Effector memory CD4-positive, alpha-beta T cell (primary cell): ENCODE results near the gene CREBL2.
"Not testable (repeated sequence)": the region's sequence is repeated elsewhere in the genome, so short reads cannot be mapped to it uniquely, and the experiment has no call there.

ENCODE experiments used
- DNase-seq, 3 donors: peaks; one replicate each; pipeline ENCODE4 v3.0.0-alpha.2; 2020
- H3K27ac ChIP-seq: 2 replicates; pipeline ENCODE4 v1.7.0; 2013; ENCODE audit warnings: mild to moderate bottlenecking, low read length, moderate library complexity; ENCODE audit not compliant: insufficient read depth, poor library complexity, severe bottlenecking
- H3K27me3 ChIP-seq: replicated peaks from 2 replicates; pipeline ENCODE4 v1.7.0; 2013; ENCODE audit warnings: mild to moderate bottlenecking, low read length; ENCODE audit not compliant: insufficient read depth, control insufficient read depth, poor library complexity, severe bottlenecking
- H3K36me3 ChIP-seq: 2 replicates; pipeline ENCODE4 v1.7.0; 2013; ENCODE audit warnings: mild to moderate bottlenecking, low read length, moderate library complexity; ENCODE audit not compliant: control insufficient read depth, insufficient read depth
- H3K4me1 ChIP-seq: 2 replicates; pipeline ENCODE4 v1.7.0; 2013; ENCODE audit warnings: low read length, mild to moderate bottlenecking; ENCODE audit not compliant: control insufficient read depth, insufficient read depth, poor library complexity, severe bottlenecking
- H3K4me3 ChIP-seq: 2 replicates; pipeline ENCODE4 v1.7.0; 2013; ENCODE audit warnings: low read length, low read depth, mild to moderate bottlenecking; ENCODE audit not compliant: insufficient read depth, poor library complexity, severe bottlenecking
- H3K9me3 ChIP-seq: 2 replicates; pipeline ENCODE4 v1.7.0; 2013; ENCODE audit warnings: mild to moderate bottlenecking, low read length, moderate library complexity; ENCODE audit not compliant: control insufficient read depth

CREBL2 gene

DNA sequence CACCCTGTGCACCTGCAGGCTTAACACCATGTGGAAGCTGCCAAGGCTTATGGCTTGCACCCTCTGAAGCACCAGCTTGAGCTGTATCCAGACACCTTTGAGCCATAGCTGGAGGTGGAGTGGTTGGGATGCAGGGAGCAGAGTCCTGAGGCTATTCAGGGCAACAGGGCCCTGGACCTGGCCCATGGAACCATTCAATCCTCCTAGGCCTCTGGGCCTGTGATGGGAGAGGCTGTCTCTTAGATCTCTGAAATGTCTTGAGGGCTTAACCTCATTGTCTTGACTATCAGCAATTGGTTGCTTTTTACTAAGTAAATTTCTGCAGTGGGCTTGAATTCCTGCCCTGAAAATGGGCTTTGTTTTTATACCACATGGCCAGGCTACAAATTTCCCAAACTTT lies 36.6 kb downstream of the CREBL2 start:
- DNase-seq = no peak
- H3K4me3 ChIP-seq = no peak overlapping the region
- no peak overlapping the region for H3K27ac ChIP-seq
- H3K9me3 ChIP-seq = peaks cover 24% of the 10 kb centered on the region
- no peaks in the 10 kb centered on the region for H3K27me3 ChIP-seq
- peaks cover under 1% of the 10 kb centered on the region for H3K36me3 ChIP-seq
- H3K4me1 ChIP-seq = no peaks in the 10 kb centered on the region

DNA sequence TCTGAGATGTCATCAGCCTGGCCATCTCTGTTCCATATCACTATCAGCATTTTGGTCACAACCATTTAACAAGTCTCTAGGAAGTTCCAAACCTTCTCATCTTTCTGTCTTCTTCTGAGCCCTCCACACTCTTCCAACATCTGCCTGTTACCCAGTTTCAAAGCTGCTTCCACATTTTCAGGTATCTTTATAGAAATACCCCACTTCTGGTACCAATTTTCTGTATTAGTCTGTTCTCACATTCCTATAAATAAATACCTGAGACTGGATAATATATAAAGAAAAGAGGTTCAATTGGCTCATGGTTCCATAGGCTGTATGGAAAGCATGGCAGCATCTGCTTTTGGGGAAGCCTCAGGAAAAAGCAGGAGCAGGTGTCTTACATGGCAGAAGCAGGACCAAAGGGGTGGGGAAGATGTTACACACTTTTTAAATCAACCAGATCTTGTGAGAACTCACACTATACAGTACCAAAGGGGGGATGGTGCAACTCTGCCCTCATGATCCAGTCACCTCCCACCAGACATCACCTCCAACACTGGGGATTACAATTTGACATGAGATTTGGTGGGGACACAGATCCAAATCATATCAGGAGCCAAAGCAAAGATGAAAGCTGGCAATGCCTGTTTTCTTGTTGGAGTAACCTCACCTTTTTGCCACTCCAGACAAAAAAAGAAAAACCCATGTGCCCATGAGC lies 37.4 kb downstream of the CREBL2 start:
- Histone ChIP-seq H3K4me3 (no peak overlapping the region), H3K36me3 (no peaks in the 10 kb centered on the region), H3K27ac (no peak overlapping the region), H3K9me3 (peaks cover 24% of the 10 kb centered on the region), H3K27me3 (no peaks in the 10 kb centered on the region), H3K4me1 (no peaks in the 10 kb centered on the region)
- DNase-seq = no peak

DNA sequence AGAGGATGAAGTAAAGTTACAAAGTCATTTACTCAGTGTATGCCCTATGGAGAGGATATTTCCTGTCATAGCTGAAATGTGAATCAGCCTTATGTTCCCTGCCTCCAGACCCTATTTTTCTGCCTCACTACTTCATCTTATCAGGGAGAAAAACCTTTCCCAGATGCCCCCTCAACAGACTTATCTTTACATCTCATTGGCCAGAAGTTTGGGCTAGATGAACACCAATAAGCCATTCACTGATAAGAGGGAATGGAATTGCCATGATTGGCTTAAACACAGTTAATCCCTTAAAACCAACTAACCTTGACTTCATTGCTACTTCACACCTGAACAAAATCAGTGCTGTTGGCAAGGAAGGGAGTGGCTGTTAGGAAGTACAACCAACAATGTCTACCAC lies 40.1 kb downstream of the CREBL2 start:
- H3K4me3 ChIP-seq = no peak overlapping the region
- no peak for DNase-seq
- no peaks in the 10 kb centered on the region for H3K36me3 ChIP-seq
- no peaks in the 10 kb centered on the region for H3K4me1 ChIP-seq
- no peak overlapping the region for H3K27ac ChIP-seq
- no peaks in the 10 kb centered on the region for H3K27me3 ChIP-seq
- peaks cover 24% of the 10 kb centered on the region for H3K9me3 ChIP-seq

DNA sequence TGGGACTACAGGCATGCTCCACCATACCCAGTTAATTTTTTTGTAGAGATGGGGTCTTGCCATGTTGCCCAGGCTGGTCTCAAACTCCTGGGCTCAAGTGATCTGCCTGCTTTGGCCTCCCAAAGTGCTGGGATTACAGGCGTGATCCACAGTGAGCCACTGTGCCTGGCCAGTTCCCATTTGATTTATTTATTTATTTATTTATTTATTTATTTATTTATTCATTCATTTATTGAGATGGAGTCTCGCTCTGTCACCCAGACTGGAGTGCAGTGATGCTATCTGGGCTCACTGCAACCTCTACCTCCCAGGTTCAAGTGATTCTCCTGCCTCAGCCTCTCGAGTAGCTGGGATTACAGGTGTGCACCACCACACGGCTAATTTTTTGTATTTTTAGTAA lies 41.0 kb downstream of the CREBL2 start:
- not testable (repeated sequence) for H3K4me3 ChIP-seq, H3K27me3 ChIP-seq
- peaks cover 19% of the 10 kb centered on the region for H3K9me3 ChIP-seq

DNA sequence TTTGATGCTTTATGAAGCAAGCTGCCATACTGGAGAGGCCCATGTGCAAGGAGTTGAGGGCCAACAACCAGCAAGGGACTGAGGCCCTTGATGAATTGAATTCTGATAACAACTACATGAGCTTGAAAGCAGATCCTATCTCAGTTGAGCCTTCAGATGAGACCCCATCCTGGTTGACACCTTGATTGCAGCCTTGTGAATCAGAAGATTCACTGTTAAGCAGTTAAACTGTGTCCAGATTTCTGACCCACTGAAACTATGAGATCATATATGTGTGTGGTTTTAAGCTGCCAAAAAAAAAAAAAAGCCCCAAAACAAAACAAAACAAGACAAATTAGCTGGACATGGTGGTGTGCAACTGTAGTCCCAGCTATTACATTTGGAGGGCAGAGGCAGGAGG lies 42.2 kb downstream of the CREBL2 start:
- Histone ChIP-seq H3K4me1 (no peaks in the 10 kb centered on the region), H3K9me3 (peaks cover 7% of the 10 kb centered on the region), H3K36me3 (no peaks in the 10 kb centered on the region), H3K27me3 (no peaks in the 10 kb centered on the region), H3K4me3 (no peak overlapping the region), H3K27ac (no peak overlapping the region)
- DNase-seq = no peak

More for the DNA sequence above, 41.0 kb downstream of the CREBL2 start:
- DNase-seq, H3K4me1 ChIP-seq, H3K27ac ChIP-seq, H3K36me3 ChIP-seq: not testable (repeated sequence)

DNA sequence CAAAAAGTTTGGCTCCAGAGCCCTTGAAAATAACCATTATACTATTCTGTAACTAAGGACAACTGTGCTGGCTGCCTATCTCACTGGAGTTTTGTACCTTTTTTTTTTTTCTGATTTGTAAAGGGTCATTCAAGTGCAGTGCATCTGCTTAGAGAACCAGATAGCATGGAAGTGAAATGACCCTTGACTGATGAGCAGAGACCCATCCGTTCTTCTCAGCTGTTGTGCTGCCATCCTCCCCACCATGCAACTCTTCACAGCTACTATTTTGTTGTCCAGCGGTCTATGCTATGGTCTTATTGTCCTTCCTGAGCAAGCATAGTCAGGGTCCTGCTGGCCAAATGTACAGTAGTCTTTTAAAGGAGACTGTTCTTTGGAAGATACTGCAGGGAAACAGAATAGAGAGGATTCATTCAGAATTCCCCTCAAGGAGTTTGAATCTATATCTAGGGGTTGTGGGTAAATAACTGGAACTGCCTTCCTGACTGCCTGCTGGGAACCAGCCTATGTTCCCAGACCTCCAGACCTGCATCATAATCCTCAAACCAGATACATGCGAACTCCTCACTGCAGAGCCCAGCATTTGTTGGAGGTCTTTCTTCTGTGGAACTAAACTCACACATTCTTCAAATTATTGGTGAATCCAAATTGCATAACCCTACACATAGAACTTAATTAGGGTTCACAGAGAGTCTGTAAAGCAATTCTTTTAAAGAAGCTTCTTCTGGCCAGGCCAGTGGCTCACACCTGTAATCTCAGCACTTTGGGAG lies 43.2 kb downstream of the CREBL2 start:
- DNase-seq = no peak
- no peaks in the 10 kb centered on the region for H3K36me3 ChIP-seq
- no peak overlapping the region for H3K4me3 ChIP-seq
- H3K9me3 ChIP-seq = no peaks in the 10 kb centered on the region
- H3K4me1 ChIP-seq = no peaks in the 10 kb centered on the region
- H3K27ac ChIP-seq = no peak overlapping the region
- no peaks in the 10 kb centered on the region for H3K27me3 ChIP-seq

DNA sequence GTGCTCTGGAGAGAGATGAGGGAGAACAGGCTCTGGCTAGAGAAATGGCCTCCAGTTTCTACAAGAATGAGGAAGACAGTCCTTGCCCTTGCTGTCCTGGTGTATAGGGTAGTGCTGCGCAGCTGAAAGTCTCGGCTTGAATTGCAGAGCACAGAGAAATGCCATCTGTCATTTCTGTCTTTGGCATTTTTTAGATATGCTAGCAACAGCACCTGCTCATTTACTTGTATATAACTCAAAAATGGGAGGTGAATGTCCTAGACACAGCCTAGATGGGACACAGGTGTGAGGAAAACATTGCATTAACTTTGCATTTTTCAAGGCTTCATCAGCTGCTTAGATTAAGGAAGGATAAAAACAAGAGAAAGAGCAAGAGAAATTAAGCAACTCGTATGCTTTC lies 48.5 kb downstream of the CREBL2 start:
- H3K4me3 ChIP-seq = no peak overlapping the region

DNA sequence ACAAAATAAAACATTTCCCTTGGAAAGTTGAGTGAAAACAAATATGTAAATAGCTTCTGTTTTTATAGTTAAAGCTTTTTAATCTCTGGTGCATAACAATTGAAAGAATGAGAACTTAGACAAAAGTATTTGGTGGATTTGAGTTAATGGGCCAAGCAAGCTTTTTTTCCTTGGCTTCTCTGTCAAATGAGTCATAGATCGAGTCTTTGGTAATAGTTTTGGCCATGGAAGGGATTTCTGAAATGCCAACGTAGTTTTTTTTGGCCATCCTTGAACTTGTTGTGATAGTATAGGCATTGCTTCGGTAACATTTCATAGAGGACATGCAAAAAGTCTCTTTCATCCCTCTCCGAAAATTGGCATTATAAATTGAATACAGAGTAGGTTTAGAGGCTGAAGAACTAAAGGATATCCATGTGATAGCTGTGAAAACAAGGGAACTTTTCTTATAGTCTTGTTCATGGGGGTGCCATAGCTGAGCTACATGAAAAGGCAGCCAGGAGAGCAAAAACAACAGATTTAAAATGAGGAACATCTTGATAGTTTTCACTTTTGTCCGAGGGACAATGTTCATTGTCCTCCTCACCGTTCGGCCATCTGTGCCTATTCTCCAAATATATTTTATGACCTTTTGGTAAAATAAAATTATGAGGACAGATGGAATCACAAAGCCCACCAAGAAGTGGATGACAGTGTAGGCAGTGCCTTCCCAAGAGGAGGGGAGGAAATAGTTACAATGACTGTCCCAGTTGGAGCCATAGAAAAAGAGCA lies 49.6 kb downstream of the CREBL2 start:
- H3K4me3 ChIP-seq = no peak overlapping the region
- no peaks in the 10 kb centered on the region for H3K4me1 ChIP-seq
- no peaks in the 10 kb centered on the region for H3K27me3 ChIP-seq
- H3K9me3 ChIP-seq = no peaks in the 10 kb centered on the region
- no peak overlapping the region for H3K27ac ChIP-seq
- no peaks in the 10 kb centered on the region for H3K36me3 ChIP-seq
- no peak for DNase-seq

More for the DNA sequence above, 48.5 kb downstream of the CREBL2 start:
- Histone ChIP-seq H3K36me3 (no peaks in the 10 kb centered on the region), H3K4me1 (no peaks in the 10 kb centered on the region), H3K27ac (no peak overlapping the region), H3K9me3 (no peaks in the 10 kb centered on the region), H3K27me3 (no peaks in the 10 kb centered on the region)
- DNase-seq = no peak

DNA sequence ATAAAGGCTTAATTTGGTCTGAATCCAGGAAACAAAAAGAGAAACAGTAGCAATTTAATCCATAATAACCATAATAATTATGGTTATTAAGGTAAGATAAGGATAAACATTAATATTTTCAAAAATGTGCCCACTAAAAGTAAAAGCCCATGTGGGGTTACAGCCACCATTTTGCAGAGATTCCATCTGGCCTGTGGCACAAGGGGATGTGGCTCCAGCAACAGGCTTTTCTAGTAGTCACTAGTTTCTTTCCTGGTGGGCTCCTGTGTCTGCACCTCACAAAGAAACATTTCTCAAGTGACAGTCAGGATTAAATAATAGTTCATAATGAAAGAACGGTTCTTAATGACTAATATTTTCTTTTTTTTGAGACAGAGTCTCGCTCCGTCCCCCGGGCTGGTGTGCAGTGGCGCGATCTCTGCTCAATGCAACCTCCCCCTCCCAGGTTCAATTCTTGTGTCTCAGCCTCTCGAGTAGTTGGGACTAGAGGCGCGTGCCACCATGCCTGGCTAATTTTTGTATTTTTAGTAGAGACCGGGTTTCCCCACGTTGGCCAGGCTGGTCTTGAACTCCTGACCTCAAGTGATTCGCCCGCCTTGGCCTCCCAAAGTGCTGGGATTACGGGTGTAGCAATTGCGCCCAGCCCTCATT lies 52.1 kb downstream of the CREBL2 start:
- H3K9me3 ChIP-seq = no peaks in the 10 kb centered on the region
- no peak for DNase-seq
- no peaks in the 10 kb centered on the region for H3K4me1 ChIP-seq
- no peak overlapping the region for H3K4me3 ChIP-seq
- H3K36me3 ChIP-seq = no peaks in the 10 kb centered on the region
- no peaks in the 10 kb centered on the region for H3K27me3 ChIP-seq
- H3K27ac ChIP-seq = no peak overlapping the region
